HG02623 (cell line): Measurements from ENCODE around the gene MTURN.

Experiments
- ATAC-seq: cut with Tn5 transposase; IDR thresholded peaks from one replicate; pipeline ENCODE4 v1.9.1; 2021; ENCODE audit warnings: moderate library complexity; ENCODE audit not compliant: unreplicated experiment

The MTURN gene

GRCh38 chr7:30135301-30136116 lies 723 bp downstream of the MTURN start:
- ATAC-seq = peak; percentile 22

GRCh38 chr7:30136117-30136731 lies 1.4 kb downstream of the MTURN start:
- no peak for ATAC-seq

- no peak for ATAC-seq
These were observed 2.1 kb downstream of the MTURN start for GRCh38 chr7:30136743-30137485.

- ATAC-seq = no peak
These were observed 5.1 kb downstream of the MTURN start for GRCh38 chr7:30139836-30140384.

GRCh38 chr7:30140456-30140855 lies 5.7 kb downstream of the MTURN start:
- ATAC-seq = no peak

GRCh38 chr7:30142710-30143109 lies 7.9 kb downstream of the MTURN start:
- ATAC-seq = no peak

GRCh38 chr7:30143748-30144251 lies 9.0 kb downstream of the MTURN start:
- no peak for ATAC-seq

GRCh38 chr7:30144657-30145306 lies 10.0 kb downstream of the MTURN start:
- ATAC-seq = no peak

GRCh38 chr7:30145426-30145970 lies 10.7 kb downstream of the MTURN start:
- no peak for ATAC-seq

GRCh38 chr7:30146127-30146612 lies 11.4 kb downstream of the MTURN start:
- ATAC-seq = no peak

- no peak for ATAC-seq
These were observed 12.4 kb downstream of the MTURN start for GRCh38 chr7:30147223-30147622.

GRCh38 chr7:30147785-30148184 lies 13.0 kb downstream of the MTURN start:
- ATAC-seq = no peak

GRCh38 chr7:30148426-30148825 lies 13.6 kb downstream of the MTURN start:
- ATAC-seq = no peak

- no peak for ATAC-seq
These were observed 14.2 kb downstream of the MTURN start for GRCh38 chr7:30148951-30149459.

GRCh38 chr7:30149640-30150272 lies 15.0 kb downstream of the MTURN start:
- no peak for ATAC-seq

- no peak for ATAC-seq
These were observed 15.9 kb downstream of the MTURN start for GRCh38 chr7:30150711-30151110.

GRCh38 chr7:30154111-30154587 lies 19.4 kb downstream of the MTURN start:
- no peak for ATAC-seq

- no peak for ATAC-seq
These were observed 20.7 kb downstream of the MTURN start for GRCh38 chr7:30155481-30155880.

GRCh38 chr7:30157204-30157603 lies 22.4 kb downstream of the MTURN start:
- ATAC-seq = no peak

- ATAC-seq = no peak
These were observed 24.4 kb downstream of the MTURN start for GRCh38 chr7:30159163-30159562.
